GM23338 (cell line): ENCODE results near the gene ANKS1B. TPM values are rescaled to one million over a fixed set of nuclear protein-coding genes. Genes with fewer than 3 reads are reported as not detected.
"Not testable (repeated sequence)": the region's sequence is repeated elsewhere in the genome, so short reads cannot be mapped to it uniquely, and the experiment has no call there.

Experiments used
- ATAC-seq: fragments of 200-7000 bp; cut with Tn5 transposase; 3 replicates; pipeline ENCODE4 v1.9.1; 2020
- DNase-seq: peaks from one replicate; pipeline ENCODE4 v3.0.0-alpha.2; 2015; ENCODE audit warnings: low spot score
- H2AFZ ChIP-seq: fragments of 200-600 bp; sonication (generic); 2 replicates; pipeline ENCODE4 v1.8.0; 2016; ENCODE audit warnings: antibody characterized with exemption, mild to moderate bottlenecking, moderate library complexity
- H3F3A ChIP-seq: fragments of 200-600 bp; sonication (generic); replicated peaks from 2 replicates; pipeline ENCODE4 v1.8.0; 2017; ENCODE audit warnings: antibody characterized with exemption, mixed run types, low read depth
- H3K27ac ChIP-seq: fragments of 200-600 bp; sonication (generic); 2 replicates; pipeline ENCODE4 v1.6.1; 2016; ENCODE audit warnings: low read depth
- H3K27me3 ChIP-seq: fragments of 200-600 bp; sonication (generic); 2 replicates; pipeline ENCODE4 v1.8.0; 2016; ENCODE audit warnings: mild to moderate bottlenecking, mixed run types, moderate library complexity; ENCODE audit not compliant: insufficient read depth
- H3K36me3 ChIP-seq: fragments of 200-600 bp; sonication (generic); 2 replicates; pipeline ENCODE4 v1.8.0; 2016; ENCODE audit warnings: mild to moderate bottlenecking; ENCODE audit not compliant: insufficient read depth
- H3K4me1 ChIP-seq: fragments of 200-600 bp; sonication (generic); 2 replicates; pipeline ENCODE4 v1.8.0; 2016; ENCODE audit warnings: mild to moderate bottlenecking, moderate library complexity; ENCODE audit not compliant: insufficient read depth
- H3K4me2 ChIP-seq: fragments of 200-600 bp; sonication (generic); 2 replicates; pipeline ENCODE4 v1.7.1; 2017; ENCODE audit warnings: mixed run types
- H3K4me3 ChIP-seq: fragments of 200-600 bp; sonication (generic); 2 replicates; pipeline ENCODE4 v1.6.1; 2016; ENCODE audit warnings: mixed run types
- H3K79me2 ChIP-seq: fragments of 200-600 bp; sonication (generic); replicated peaks from 2 replicates; pipeline ENCODE4 v1.8.0; 2017; ENCODE audit warnings: mild to moderate bottlenecking; ENCODE audit not compliant: insufficient read depth
- H3K9me2 ChIP-seq: fragments of 200-600 bp; sonication (generic); 2 replicates; pipeline ENCODE4 v1.8.0; 2017; ENCODE audit not compliant: insufficient read depth
- H4K20me1 ChIP-seq: fragments of 200-600 bp; sonication (generic); replicated peaks from 2 replicates; pipeline ENCODE4 v1.8.0; 2017; ENCODE audit warnings: mild to moderate bottlenecking; ENCODE audit not compliant: insufficient read depth
- H3K27ac Mint-ChIP-seq: 2 replicates; pipeline ENCODE4 v1.8.0; 2020; ENCODE audit warnings: inconsistent platforms, mild to moderate bottlenecking, moderate library complexity, mixed read lengths
- H3K27me3 Mint-ChIP-seq: 3 replicates; pipeline ENCODE4 v1.8.0; 2022; ENCODE audit warnings: low read depth, mild to moderate bottlenecking, moderate library complexity, mixed read lengths, inconsistent platforms; ENCODE audit not compliant: insufficient read depth, poor library complexity
- H3K36me3 Mint-ChIP-seq: 3 replicates; pipeline ENCODE4 v1.8.0; 2021; ENCODE audit warnings: low read depth, mild to moderate bottlenecking, inconsistent platforms, moderate library complexity, mixed read lengths
- H3K4me1 Mint-ChIP-seq: 3 replicates; pipeline ENCODE4 v1.8.0; 2020; ENCODE audit warnings: mild to moderate bottlenecking, inconsistent platforms, mixed read lengths
- H3K4me3 Mint-ChIP-seq: 3 replicates; pipeline ENCODE4 v1.8.0; 2021; ENCODE audit warnings: moderate library complexity, mild to moderate bottlenecking, inconsistent platforms, mixed read lengths
- H3K9me3 Mint-ChIP-seq: 3 replicates; pipeline ENCODE4 v1.8.0; 2020; ENCODE audit warnings: moderate library complexity, mild to moderate bottlenecking, inconsistent platforms, mixed read lengths
- ETS1 ChIP-seq: IDR thresholded peaks from 2 replicates; pipeline ENCODE4 v1.6.1; 2016; ENCODE audit warnings: antibody characterized with exemption
- JUNB ChIP-seq: IDR thresholded peaks from one replicate; pipeline ENCODE4 v1.6.1; 2016; ENCODE audit warnings: antibody characterized with exemption; ENCODE audit not compliant: unreplicated experiment
- POLR2AphosphoS5 ChIP-seq: IDR thresholded peaks from 2 replicates; pipeline ENCODE4 v1.6.1; 2016; ENCODE audit warnings: antibody characterized with exemption, low read depth
- STAT1 ChIP-seq: IDR thresholded peaks from one replicate; pipeline ENCODE4 v1.6.1; 2016; ENCODE audit warnings: antibody characterized with exemption; ENCODE audit not compliant: unreplicated experiment
- ZNF114 ChIP-seq: fragments of 250-450 bp; sonication (Bioruptor Pico); IDR thresholded peaks from 2 replicates; pipeline ENCODE4 v1.5.0; 2020; ENCODE audit warnings: mild to moderate bottlenecking, moderate library complexity
- ZNF331 ChIP-seq: fragments of 250-450 bp; sonication (Bioruptor Pico); IDR thresholded peaks from 2 replicates; pipeline ENCODE4 v1.5.0; 2020; ENCODE audit warnings: low read depth, mild to moderate bottlenecking, moderate library complexity
- ZNF462 ChIP-seq: fragments of 250-450 bp; sonication (Bioruptor Pico); IDR thresholded peaks from 2 replicates; pipeline ENCODE4 v1.5.0; 2020; ENCODE audit warnings: mild to moderate bottlenecking, moderate library complexity
- polyA plus RNA-seq: library from polyadenylated mRNA; unstranded; fragments of >200 nt; fragmentation: Nextera tagmentation; extraction: Ambion mirVana; gene quantifications from 2 replicates; pipeline ENCODE4 v1.2.1, GENCODE V29; 2016
- total RNA-seq: library from RNA; depleted of rRNA; stranded (reverse); fragments of >200 nt; shearing (Covaris generic); gene quantifications from 2 replicates; pipeline ENCODE4 v1.2.3, GENCODE V29; 2014
- TF ChIP-seq, protein P1 (sequence below), 2 experiments: fragments of 200-600 bp in 1 of 2; sonication (generic) in 1 of 2; conservative IDR thresholded peaks; 2 replicates each; pipeline versions ENCODE4 v1.5.1 to v1.6.1; 2016 to 2017; ENCODE audit warnings: antibody characterized with exemption in 2 of 2, low read depth in 2 of 2, mild to moderate bottlenecking in 2 of 2, moderate library complexity in 1 of 2

The ANKS1B gene
- total and polyA plus RNA-seq, 2 experiments from 2014 or later, result 4.3 to 5.8 TPM

DNA sequence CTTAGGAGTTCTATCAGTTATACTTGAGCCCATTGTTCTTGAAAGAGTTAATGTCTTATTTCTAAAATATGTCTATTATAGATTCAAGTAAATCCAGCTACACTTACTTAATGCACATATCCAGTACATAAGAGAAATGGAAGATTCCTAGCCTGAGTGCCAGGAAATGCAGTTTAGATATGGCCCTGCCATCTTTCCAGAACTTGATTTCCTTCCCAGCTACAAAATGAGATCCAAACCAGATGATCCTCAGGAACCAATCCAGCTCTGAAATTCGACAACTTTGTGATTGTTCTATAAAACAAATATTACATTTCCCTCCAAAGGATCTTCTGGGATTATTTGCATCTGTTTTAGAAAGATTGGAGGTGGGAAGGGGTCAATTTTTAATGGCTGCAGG, 654.5 kb downstream of the ANKS1B start:
- Histone ChIP-seq H3K4me1 (no peaks in the 10 kb centered on the region), H4K20me1 (no peaks in the 10 kb centered on the region), H3K27ac (no peak overlapping the region), H3K36me3 (no peaks in the 10 kb centered on the region), H3K4me2 (no peak overlapping the region), H3K4me3 (no peak overlapping the region), H3K79me2 (no peaks in the 10 kb centered on the region), H2AFZ (no peak overlapping the region), H3K27me3 (no peaks in the 10 kb centered on the region), H3K9me2 (no peaks in the 10 kb centered on the region), H3F3A (no peaks in the 10 kb centered on the region)
- Mint-ChIP-seq H3K4me3 (no peak overlapping the region), H3K36me3 (no peaks in the 10 kb centered on the region), H3K4me1 (no peaks in the 10 kb centered on the region), H3K9me3 (peaks cover 4% of the 10 kb centered on the region; the same call in 1 of the 3 replicates), H3K27me3 (no peaks in the 10 kb centered on the region), H3K27ac (no peak overlapping the region)
- ATAC-seq, result no peak
- no peak for TF ChIP-seq ETS1
- no peak for TF ChIP-seq ZNF331 (CRISPR knock-in tag)
- TF ChIP-seq, protein P1, sequence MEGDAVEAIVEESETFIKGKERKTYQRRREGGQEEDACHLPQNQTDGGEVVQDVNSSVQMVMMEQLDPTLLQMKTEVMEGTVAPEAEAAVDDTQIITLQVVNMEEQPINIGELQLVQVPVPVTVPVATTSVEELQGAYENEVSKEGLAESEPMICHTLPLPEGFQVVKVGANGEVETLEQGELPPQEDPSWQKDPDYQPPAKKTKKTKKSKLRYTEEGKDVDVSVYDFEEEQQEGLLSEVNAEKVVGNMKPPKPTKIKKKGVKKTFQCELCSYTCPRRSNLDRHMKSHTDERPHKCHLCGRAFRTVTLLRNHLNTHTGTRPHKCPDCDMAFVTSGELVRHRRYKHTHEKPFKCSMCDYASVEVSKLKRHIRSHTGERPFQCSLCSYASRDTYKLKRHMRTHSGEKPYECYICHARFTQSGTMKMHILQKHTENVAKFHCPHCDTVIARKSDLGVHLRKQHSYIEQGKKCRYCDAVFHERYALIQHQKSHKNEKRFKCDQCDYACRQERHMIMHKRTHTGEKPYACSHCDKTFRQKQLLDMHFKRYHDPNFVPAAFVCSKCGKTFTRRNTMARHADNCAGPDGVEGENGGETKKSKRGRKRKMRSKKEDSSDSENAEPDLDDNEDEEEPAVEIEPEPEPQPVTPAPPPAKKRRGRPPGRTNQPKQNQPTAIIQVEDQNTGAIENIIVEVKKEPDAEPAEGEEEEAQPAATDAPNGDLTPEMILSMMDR (conservative IDR thresholded peaks at IDR 0.05; ENCODE audit: low read depth in 2 of 2), result no peak
- no peak for TF ChIP-seq ZNF114 (CRISPR knock-in tag)
- no peak for TF ChIP-seq STAT1
- DNase-seq, result no peak

- not testable (repeated sequence) for H3K9me2 ChIP-seq, H3K79me2 ChIP-seq, H3F3A ChIP-seq, H3K4me3 ChIP-seq, H3K36me3 Mint-ChIP-seq, H2AFZ ChIP-seq, H3K4me2 ChIP-seq, H3K27ac Mint-ChIP-seq, H3K4me1 Mint-ChIP-seq, H3K27me3 ChIP-seq, H3K27me3 Mint-ChIP-seq, H4K20me1 ChIP-seq, DNase-seq, H3K4me3 Mint-ChIP-seq, H3K4me1 ChIP-seq, H3K27ac ChIP-seq, ATAC-seq, H3K36me3 ChIP-seq
- H3K9me3 Mint-ChIP-seq, result peaks cover 17% of the 10 kb centered on the region; the same call in 2 of the 3 replicates
These were observed 663.5 kb downstream of the ANKS1B start for GRCh38 chr12:99321210-99321609.

DNA sequence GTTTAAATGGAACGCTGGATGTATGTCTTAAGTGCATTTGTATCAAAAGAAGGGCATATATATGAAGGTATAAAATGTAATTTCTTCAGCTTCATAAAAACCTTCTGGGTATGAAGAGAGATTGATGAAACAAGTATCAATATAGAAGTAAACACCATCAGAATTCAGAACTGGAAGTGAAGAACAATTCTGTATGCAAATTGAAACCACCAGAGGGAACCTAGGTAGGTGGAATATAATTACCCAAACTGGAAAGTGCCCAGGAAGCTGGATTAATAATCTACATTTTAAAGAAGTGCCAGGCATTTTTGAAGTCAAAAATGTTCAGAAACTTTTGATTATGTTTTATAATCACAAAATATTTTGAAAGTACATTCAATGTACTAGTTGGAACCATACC, 673.4 kb downstream of the ANKS1B start:
- H3K27me3 ChIP-seq, result no peaks in the 10 kb centered on the region
- no peak for ATAC-seq
- Mint-ChIP-seq H3K4me3 (no peak overlapping the region), H3K9me3 (no peaks in the 10 kb centered on the region), H3K36me3 (no peaks in the 10 kb centered on the region), H3K27ac (peak overlapping the region; percentile 29; the same call in 1 of the 2 replicates), H3K27me3 (no peaks in the 10 kb centered on the region), H3K4me1 (no peaks in the 10 kb centered on the region)
- no peaks in the 10 kb centered on the region for H3K9me2 ChIP-seq
- H3K4me3 ChIP-seq, result no peak overlapping the region
- H3K36me3 ChIP-seq, result no peaks in the 10 kb centered on the region
- no peaks in the 10 kb centered on the region for H3K4me1 ChIP-seq
- H3K79me2 ChIP-seq, result no peaks in the 10 kb centered on the region
- H3K4me2 ChIP-seq, result no peak overlapping the region
- DNase-seq, result no peak
- H3K27ac ChIP-seq, result no peak overlapping the region
- H2AFZ ChIP-seq, result no peak overlapping the region
- no peaks in the 10 kb centered on the region for H3F3A ChIP-seq
- no peaks in the 10 kb centered on the region for H4K20me1 ChIP-seq
- TF ChIP-seq JUNB (no peak), ZNF462 (CRISPR knock-in tag) (no peak), POLR2AphosphoS5 (no peak)
